Colonic mucosa (tissue), 4 donors: Measurements from ENCODE around the gene DUSP6. TPM values are rescaled to one million over a fixed set of nuclear protein-coding genes. Genes with fewer than 3 reads are reported as not detected.

Experiments
- DNase-seq: peaks from one replicate; pipeline ENCODE4 v3.0.0-alpha.2; 2020
- H3K27ac ChIP-seq: fragments of 200-600 bp; one replicate; pipeline ENCODE4 v1.8.0; 2021
- H3K27me3 ChIP-seq: fragments of 200-600 bp; one replicate; pipeline ENCODE4 v1.8.0; 2021
- H3K36me3 ChIP-seq: fragments of 200-600 bp; one replicate; pipeline ENCODE4 v1.8.0; 2021
- H3K4me1 ChIP-seq: fragments of 200-600 bp; one replicate; pipeline ENCODE4 v1.8.0; 2021; ENCODE audit warnings: mild to moderate bottlenecking
- H3K4me3 ChIP-seq: fragments of 200-600 bp; one replicate; pipeline ENCODE4 v1.8.0; 2021
- H3K9ac ChIP-seq, 2 donors: one replicate each; pipeline ENCODE4 v1.7.0; 2013; ENCODE audit warnings: control low read depth in 2 of 2, low read depth in 2 of 2, low read length in 2 of 2
- H3K9me3 ChIP-seq: fragments of 200-600 bp; one replicate; pipeline ENCODE4 v1.8.0; 2021
- CTCF ChIP-seq: fragments of 200-600 bp; IDR thresholded peaks from one replicate; pipeline ENCODE4 v1.8.0; 2022; ENCODE audit warnings: antibody characterized with exemption, mild to moderate bottlenecking
- intact Hi-C: fragments of 100-400 bp; cut with DNase I; formaldehyde crosslinking; loops from one replicate; pipeline ENCODE4 v1.14.1; 2022
- total RNA-seq, 2 donors: library from RNA; stranded (reverse); fragmentation: NEBNext Ultra II Directional in 1 of 2; extraction: Animal tissue kit (Norgen Biotek cat#: 25700) in 1 of 2; gene quantifications; one replicate each; pipeline ENCODE4 v1.2.1, GENCODE V29; 2021
- donor health status: healthy.
- donor health status: DM: no; HTN: no; CAD: no.
- donor health status: DM: no; HTN: no; CAD: no.

DUSP6 gene
- total RNA-seq, 2 donors from 2014 or later: 53.8 to 97.6 TPM

- peak overlapping the region; percentile 79 for H3K27ac ChIP-seq
- DNase-seq: peak; percentile 72
- intact Hi-C loops: no loop called here
- no peak overlapping the region for H3K4me3 ChIP-seq
- H3K27me3 ChIP-seq: no peaks in the 10 kb centered on the region
- H3K4me1 ChIP-seq: peaks cover 12% of the 10 kb centered on the region
- H3K9me3 ChIP-seq: no peaks in the 10 kb centered on the region
- peak overlapping the region in 1 of 2 donors; percentile 54 for H3K9ac ChIP-seq
- no peak for TF ChIP-seq CTCF
- no peaks in the 10 kb centered on the region for H3K36me3 ChIP-seq
These were observed 27.0 kb upstream of the DUSP6 start for GRCh38 chr12:89379148-89379838.

- no peaks in the 10 kb centered on the region for H3K36me3 ChIP-seq
- H3K4me1 ChIP-seq: peaks cover 6% of the 10 kb centered on the region
- peak overlapping the region; percentile 79 for H3K27ac ChIP-seq
- intact Hi-C loops: no loop called here
- H3K27me3 ChIP-seq: no peaks in the 10 kb centered on the region
- no peak for TF ChIP-seq CTCF
- no peaks in the 10 kb centered on the region for H3K9me3 ChIP-seq
- DNase-seq: no peak
- peak overlapping the region in 1 of 2 donors; percentile 67 for H3K9ac ChIP-seq
- no peak overlapping the region for H3K4me3 ChIP-seq
These were observed 24.5 kb upstream of the DUSP6 start for GRCh38 chr12:89376844-89377243.

- Histone ChIP-seq H3K9me3 (no peaks in the 10 kb centered on the region), H3K4me1 (peaks cover 6% of the 10 kb centered on the region), H3K27ac (peak overlapping the region; percentile 79), H3K4me3 (no peak overlapping the region), H3K27me3 (no peaks in the 10 kb centered on the region), H3K9ac (peak overlapping the region in 1 of 2 donors; percentile 67), H3K36me3 (no peaks in the 10 kb centered on the region)
- DNase-seq: no peak
- intact Hi-C loops: no loop called here
- TF ChIP-seq CTCF: no peak
These were observed 23.9 kb upstream of the DUSP6 start for GRCh38 chr12:89376202-89376529.

- intact Hi-C loops: no loop called here
- peaks cover 6% of the 10 kb centered on the region for H3K4me1 ChIP-seq
These were observed 21.7 kb upstream of the DUSP6 start for GRCh38 chr12:89373763-89374572.

More at GRCh38 chr12:89373763-89374572, 21.7 kb upstream of the DUSP6 start:
- no peak for TF ChIP-seq CTCF
- no peaks in the 10 kb centered on the region for H3K9me3 ChIP-seq
- DNase-seq: no peak
- H3K27me3 ChIP-seq: no peaks in the 10 kb centered on the region
- no peak overlapping the region for H3K4me3 ChIP-seq
- no peak overlapping the region for H3K9ac ChIP-seq
- peak overlapping the region; percentile 79 for H3K27ac ChIP-seq
- H3K36me3 ChIP-seq: no peaks in the 10 kb centered on the region
